ENCODE results near the gene RNF169. TPM values are rescaled to one million over a fixed set of nuclear protein-coding genes. Genes with fewer than 3 reads are reported as not detected.
A peak's percentile ranks its signal among the peaks of the same experiment; 100 is the strongest.
"Not testable (repeated sequence)": the region's sequence is repeated elsewhere in the genome, so short reads cannot be mapped to it uniquely, and the experiment has no call there.

Gene RNF169
- total RNA-seq, 6 experiments from 2014 or later: 4.7 to 7.7 (median 6.8) TPM

GRCh38 chr11:74749127-74749964 is 697 bp downstream of the RNF169 start:
- peaks cover 0 to 39% (median 5%) of the 10 kb centered on the region in 4 donors for H3K4me1 ChIP-seq
- H3K36me3 ChIP-seq: no peaks in the 10 kb centered on the region
- H3K27me3 ChIP-seq: no peaks in the 10 kb centered on the region
- peak overlapping the region; percentile 69 to 81 (median 80) for H3K4me3 ChIP-seq
- no peaks in the 10 kb centered on the region for H3K9me3 ChIP-seq
- peak; percentile 40 to 64 (median 60) for ATAC-seq
- intact Hi-C loops (cut with DNase I): no loop called here
- peak overlapping the region; percentile 90 to 96 (median 93) for H3K27ac ChIP-seq
- DNase-seq: peak; percentile 71 to 79 (median 73)
- TF ChIP-seq, protein P1, sequence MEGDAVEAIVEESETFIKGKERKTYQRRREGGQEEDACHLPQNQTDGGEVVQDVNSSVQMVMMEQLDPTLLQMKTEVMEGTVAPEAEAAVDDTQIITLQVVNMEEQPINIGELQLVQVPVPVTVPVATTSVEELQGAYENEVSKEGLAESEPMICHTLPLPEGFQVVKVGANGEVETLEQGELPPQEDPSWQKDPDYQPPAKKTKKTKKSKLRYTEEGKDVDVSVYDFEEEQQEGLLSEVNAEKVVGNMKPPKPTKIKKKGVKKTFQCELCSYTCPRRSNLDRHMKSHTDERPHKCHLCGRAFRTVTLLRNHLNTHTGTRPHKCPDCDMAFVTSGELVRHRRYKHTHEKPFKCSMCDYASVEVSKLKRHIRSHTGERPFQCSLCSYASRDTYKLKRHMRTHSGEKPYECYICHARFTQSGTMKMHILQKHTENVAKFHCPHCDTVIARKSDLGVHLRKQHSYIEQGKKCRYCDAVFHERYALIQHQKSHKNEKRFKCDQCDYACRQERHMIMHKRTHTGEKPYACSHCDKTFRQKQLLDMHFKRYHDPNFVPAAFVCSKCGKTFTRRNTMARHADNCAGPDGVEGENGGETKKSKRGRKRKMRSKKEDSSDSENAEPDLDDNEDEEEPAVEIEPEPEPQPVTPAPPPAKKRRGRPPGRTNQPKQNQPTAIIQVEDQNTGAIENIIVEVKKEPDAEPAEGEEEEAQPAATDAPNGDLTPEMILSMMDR (IDR thresholded peaks at IDR 0.05): no peak
- no peak for TF ChIP-seq POLR2A (IDR thresholded peaks at IDR 0.05)
- WGBS (ENCODE audit: insufficient coverage, low coverage, low lambda C conversion rate, missing lambda C conversion rate): 0% methylated on average over 15 of the region's 63 CpGs

- intact Hi-C loops (cut with DNase I): no loop called here
- TF ChIP-seq, protein P1 (IDR thresholded peaks at IDR 0.05): no peak
- no peak for TF ChIP-seq POLR2A (IDR thresholded peaks at IDR 0.05)
- Histone ChIP-seq H3K9me3 (no peaks in the 10 kb centered on the region), H3K27me3 (no peaks in the 10 kb centered on the region), H3K27ac (peak overlapping the region in 1 of 3 donors; percentile 90), H3K4me1 (peaks cover 0 to 41% (median 5%) of the 10 kb centered on the region in 4 donors), H3K36me3 (no peaks in the 10 kb centered on the region), H3K4me3 (peak overlapping the region; percentile 53 to 81 (median 69))
- ATAC-seq (no peak), DNase-seq (no peak)
- WGBS (ENCODE audit: insufficient coverage, low coverage, low lambda C conversion rate, missing lambda C conversion rate): 14% methylated on average over 2 of the region's 2 CpGs
Measured at GRCh38 chr11:74749965-74750296, 1.3 kb downstream of the RNF169 start.

- H3K27ac ChIP-seq; H3K9me3 ChIP-seq; intact Hi-C loops (cut with DNase I); ATAC-seq; H3K36me3 ChIP-seq; H3K27me3 ChIP-seq; H3K4me3 ChIP-seq; DNase-seq: not testable (repeated sequence)
- peaks cover 0 to 41% (median 5%) of the 10 kb centered on the region in 4 donors for H3K4me1 ChIP-seq
- 94% methylated on average over 11 of the region's 14 CpGs for WGBS (ENCODE audit: insufficient coverage, low coverage, low lambda C conversion rate, missing lambda C conversion rate)
Measured at GRCh38 chr11:74750598-74750997, 1.9 kb downstream of the RNF169 start.

GRCh38 chr11:74751303-74751702 is 2.7 kb downstream of the RNF169 start:
- Histone ChIP-seq H3K4me1 (peaks cover 0 to 41% (median 5%) of the 10 kb centered on the region in 4 donors), H3K9me3 (no peaks in the 10 kb centered on the region), H3K27me3 (no peaks in the 10 kb centered on the region), H3K36me3 (no peaks in the 10 kb centered on the region), H3K4me3 (no peak overlapping the region), H3K27ac (no peak overlapping the region)
- intact Hi-C loops (cut with DNase I): no loop called here
- DNase-seq (no peak), ATAC-seq (no peak)
- 88% methylated on average over 2 of the region's 2 CpGs for WGBS (ENCODE audit: insufficient coverage, low coverage, low lambda C conversion rate, missing lambda C conversion rate)
- TF ChIP-seq, protein P1 (IDR thresholded peaks at IDR 0.05): no peak
- no peak for TF ChIP-seq POLR2A (IDR thresholded peaks at IDR 0.05)

GRCh38 chr11:74754507-74755252 is 6.0 kb downstream of the RNF169 start:
- ATAC-seq (peak; percentile 10 to 73 (median 45)), DNase-seq (no peak)
- no peak for TF ChIP-seq POLR2A (IDR thresholded peaks at IDR 0.05)
- TF ChIP-seq, protein P1 (IDR thresholded peaks at IDR 0.05): no peak
- no peaks in the 10 kb centered on the region for H3K9me3 ChIP-seq
- 57% methylated on average over 15 of the region's 15 CpGs for WGBS (ENCODE audit: insufficient coverage, low coverage, low lambda C conversion rate, missing lambda C conversion rate)
- no peaks in the 10 kb centered on the region for H3K36me3 ChIP-seq
- no peak overlapping the region for H3K4me3 ChIP-seq
- H3K27ac ChIP-seq: no peak overlapping the region
- H3K27me3 ChIP-seq: no peaks in the 10 kb centered on the region
- H3K4me1 ChIP-seq: peaks cover 0 to 33% (median 5%) of the 10 kb centered on the region in 4 donors
- intact Hi-C loops (cut with DNase I): no loop called here
